GM19351 (cell line): ENCODE measurements around the gene LCOR.

Experiments used
- ATAC-seq: cut with Tn5 transposase; IDR thresholded peaks from one replicate; pipeline ENCODE4 v1.9.1; 2021; ENCODE audit warnings: mild to moderate bottlenecking, moderate library complexity; ENCODE audit not compliant: unreplicated experiment

LCOR gene

DNA sequence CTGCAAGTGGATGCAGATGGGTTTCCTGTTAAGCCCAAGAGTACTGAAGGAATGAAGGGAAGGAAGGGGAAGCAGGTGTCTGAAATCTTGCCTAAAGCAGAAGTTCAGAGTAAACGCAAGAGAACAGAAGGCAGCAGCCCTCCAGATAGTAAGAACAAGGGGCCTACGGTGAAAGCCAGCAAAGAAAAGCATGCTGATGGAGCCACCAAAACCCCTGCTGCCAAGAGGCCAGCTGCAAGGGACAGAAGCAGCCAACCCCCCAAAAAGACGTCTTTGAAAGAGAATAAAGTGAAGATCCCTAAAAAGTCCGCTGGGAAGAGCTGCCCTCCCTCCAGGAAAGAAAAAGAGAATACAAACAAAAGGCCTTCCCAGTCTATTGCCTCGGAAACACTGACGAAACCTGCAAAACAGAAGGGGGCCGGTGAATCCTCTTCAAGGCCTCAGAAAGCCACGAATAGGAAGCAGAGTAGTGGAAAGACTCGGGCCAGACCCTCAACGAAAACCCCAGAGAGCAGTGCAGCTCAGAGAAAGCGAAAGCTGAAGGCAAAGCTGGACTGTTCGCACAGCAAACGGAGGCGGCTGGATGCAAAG, 152.5 kb downstream of the LCOR start:
- no peak for ATAC-seq

DNA sequence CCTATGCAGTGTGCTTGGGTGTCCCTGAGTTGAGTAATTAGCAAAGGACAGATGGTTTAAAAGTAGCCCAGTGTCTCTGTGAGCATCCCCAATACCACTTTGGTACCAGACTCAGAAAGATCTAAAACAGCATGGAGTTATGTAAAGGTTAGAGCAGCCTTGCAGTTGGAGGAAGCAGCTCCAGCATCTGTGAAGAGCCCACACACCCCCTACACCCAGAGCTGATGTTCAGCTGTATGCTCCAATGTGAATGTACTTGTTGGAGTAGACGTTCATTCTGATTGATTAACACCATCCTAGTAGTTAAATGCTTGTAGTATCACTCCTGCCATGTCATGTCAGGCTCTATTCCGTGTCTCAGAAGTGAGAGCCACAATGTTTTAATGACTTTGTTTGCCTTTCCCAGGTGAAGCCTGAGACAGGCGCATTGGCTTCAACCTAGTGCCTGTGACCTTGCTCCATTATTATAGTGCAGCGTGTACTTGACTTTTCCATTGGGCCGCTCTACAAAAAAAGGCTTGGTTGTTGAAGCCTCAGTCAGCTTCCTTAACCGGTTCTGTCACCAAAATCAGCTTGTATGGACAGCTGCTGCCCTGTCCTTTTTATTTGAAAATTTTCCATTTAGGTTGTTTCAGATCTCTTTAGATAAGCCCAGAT, 154.2 kb downstream of the LCOR start:
- ATAC-seq: no peak

DNA sequence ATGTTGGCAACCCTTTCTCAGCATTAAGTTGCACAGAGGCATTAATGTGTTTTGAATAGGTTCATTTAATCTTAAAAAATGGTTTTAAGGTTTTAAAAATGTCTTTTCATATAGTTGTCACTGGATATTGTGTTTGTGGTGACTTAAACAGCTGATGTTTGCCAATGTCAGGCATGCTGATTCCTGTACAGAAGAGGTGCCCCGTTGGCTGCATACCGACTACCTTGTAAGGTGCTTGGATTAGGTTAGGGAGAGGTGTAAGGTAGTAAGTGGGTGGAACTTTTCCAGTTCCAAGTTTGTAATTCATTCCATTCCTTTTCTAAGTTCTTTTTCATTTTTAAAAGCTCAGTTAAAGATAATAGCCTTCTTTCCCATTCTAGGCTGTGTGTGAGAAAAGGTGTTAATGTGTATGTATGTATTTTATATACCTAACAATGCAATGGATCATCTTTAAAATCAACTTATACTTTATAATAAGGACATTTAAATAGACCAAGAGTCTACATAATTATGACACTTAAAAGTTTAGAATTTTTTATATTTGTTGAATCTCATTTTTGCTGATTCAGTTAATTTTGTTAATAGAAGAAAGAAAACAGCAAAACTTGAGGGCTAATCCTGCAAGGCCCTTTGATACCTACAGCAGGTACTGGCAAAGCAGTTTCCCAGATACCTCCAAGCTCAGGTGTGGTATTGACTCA, 155.2 kb downstream of the LCOR start:
- no peak for ATAC-seq

DNA sequence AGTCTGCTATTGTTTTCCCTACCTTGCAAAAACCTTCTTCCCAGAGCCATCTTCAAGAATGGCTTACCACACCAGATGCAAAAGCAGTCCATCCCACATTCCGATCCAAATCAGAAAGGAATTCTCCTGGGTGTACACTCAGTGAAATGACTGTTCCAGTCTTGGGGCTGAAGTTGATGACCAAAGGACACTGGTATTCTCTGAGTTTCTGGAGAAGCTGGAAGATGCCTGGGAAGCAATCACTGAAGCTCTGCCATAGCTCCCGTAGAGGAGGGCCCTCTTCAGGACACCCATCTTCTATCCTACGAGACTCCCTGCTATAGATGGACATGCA, 155.7 kb downstream of the LCOR start:
- no peak for ATAC-seq

DNA sequence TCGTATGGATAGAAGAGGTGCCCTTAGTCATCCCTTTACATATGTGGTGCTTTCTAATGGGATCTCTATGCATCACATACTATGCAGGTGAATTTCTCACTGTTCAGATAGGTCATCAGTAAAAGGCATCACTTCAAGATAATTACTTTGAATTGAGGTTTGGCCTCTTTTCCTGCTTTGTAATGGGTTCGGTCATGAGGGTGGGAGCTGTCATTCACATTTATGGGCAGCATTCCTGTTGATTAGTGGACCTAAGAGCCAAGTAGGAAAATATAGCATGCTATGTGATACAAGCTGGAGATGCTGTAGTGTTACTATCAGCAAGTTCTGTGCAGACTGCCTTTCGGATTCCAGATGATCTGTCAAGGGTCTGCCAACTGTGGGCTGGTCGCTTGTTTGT, 156.3 kb downstream of the LCOR start:
- ATAC-seq: no peak

DNA sequence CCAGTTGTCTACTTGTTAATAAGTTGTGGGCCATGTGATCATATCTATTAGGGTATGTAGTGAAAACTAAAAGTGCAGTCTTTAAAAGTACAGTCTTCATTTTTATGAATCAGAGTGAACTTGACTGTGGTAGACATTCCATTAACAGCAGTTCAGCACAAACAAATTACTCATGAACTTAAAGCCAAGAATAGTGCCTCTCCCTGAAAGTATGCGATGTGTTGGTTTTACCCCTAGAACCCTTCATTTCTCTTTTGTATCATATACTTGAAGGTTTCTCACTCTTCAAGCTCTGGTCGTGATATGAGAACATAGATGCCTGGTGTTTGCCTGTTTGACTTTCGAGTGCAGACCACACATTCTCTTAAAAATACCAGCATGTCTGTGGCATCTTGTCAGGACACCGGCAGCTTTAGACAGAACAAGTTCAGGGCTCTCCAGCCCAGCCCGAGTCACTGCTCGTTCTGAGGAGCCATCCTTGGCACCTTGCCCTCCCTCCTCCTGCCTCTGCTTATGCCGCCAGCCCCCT, 159.3 kb downstream of the LCOR start:
- ATAC-seq: peak; percentile 40

DNA sequence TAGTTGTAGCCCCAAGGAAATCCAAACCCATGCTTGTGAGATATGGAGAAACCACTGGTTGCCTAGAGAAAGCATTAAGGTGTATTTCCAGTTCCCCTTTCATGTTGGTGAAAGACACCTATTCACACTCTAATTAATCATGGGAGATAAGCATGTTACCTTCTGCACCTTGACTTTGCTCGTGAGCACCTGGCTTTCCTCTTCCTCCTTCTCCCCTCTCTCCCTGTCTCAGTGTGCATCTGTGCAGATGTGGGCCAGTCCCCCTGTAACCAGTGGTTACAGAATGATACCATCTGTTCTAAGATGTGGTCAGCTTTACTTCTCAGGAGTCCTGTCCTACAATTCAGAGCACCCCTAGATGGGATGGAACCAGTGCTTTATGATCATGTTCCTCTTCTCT, 160.6 kb downstream of the LCOR start:
- peak; percentile 77 for ATAC-seq

DNA sequence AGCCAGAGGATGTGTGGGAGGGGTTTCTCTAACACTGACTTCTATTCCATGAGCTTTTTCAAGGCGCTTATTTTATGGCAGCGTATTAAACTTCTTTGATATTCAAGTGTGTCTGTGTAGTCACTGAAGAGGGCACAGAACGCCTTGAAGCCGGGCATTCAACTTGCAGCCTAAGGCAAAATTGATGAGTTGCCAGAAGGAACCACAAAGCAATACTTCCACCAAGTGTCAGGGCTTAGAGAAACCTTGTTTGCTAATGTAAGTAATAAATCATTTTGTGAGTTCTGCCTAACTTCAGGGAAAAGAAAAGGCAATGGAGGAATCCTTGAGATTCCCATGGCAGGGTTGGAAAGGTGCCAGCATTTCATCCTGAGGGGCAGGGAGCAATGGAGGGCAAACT, 163.8 kb downstream of the LCOR start:
- no peak for ATAC-seq

DNA sequence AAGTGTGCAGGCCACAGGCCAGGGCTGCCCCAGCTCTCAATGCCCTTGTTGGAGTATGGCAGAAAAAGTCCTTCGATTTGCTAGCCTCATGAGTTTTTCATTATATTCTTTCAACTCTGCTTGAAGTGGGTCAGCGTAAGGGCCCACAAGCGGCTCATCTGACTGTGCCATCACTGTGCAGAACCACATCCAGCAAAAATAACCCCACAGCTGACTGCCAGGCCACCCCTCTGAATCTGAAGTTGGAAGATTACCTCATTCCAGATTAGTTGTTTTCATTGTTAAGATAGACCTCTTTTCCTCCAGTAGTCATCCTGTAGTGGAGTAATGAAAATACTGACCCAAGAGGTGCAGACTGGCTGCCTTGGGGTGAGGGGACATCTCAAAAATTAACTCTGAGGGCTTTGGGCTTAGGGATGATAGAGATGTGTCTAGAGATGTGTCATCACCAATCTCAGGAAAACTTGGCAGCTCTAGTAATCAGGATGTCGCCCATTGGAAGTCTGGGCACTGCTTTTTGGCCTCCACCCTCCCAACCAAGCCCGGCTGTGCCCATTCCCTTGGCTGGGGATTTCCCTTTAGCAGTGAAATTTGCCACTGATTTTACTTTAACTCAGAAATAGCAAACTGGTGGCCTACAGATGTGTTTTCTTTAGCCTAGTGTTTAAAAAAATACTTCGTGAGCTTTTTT, 164.3 kb downstream of the LCOR start:
- ATAC-seq: no peak

DNA sequence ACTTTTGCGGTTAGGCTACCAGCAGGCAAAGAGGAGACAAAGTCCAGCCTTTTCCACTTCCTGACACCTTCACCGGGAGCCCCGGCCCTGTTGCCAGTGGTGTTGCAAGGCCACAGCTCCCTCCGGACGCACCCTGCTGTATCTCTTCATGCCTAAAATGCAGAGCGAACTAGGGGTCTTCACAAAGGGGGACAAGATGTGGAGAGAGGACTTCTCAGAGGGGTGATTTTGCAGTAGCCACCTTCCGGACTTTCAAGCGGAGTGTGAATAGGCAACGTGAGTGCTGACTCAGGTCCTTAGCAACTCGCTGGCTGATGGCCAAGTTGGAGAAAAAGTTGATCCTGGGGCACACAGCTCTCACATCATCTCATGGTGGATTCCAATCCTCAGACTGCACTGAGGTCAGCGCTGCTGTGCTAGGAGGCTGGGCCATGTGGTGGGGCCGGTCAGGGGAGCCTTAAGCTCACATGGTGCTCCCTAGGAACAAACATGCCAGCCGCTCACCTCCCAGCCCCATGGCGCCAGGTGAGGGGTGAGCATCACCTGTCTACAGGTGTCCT, 166.3 kb downstream of the LCOR start:
- no peak for ATAC-seq

DNA sequence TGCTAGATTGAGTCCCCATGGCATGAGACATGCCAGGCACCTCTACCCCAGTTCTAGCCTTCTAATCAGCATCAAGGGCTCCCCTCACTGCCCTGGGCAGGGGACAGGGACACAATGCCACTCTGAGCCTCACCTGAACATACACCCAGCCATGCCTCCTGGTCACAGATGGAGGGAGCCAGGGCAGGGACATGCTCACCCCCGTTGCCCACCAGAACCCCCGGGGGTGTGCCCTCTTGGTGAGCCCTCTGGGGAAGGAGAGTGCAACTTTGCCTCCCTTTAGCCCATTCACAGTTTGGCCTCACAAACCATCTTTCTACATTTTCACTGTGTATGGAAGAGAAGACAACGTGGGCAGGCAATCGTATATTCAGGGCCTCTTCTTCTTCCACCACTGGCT, 167.2 kb downstream of the LCOR start:
- ATAC-seq: no peak

DNA sequence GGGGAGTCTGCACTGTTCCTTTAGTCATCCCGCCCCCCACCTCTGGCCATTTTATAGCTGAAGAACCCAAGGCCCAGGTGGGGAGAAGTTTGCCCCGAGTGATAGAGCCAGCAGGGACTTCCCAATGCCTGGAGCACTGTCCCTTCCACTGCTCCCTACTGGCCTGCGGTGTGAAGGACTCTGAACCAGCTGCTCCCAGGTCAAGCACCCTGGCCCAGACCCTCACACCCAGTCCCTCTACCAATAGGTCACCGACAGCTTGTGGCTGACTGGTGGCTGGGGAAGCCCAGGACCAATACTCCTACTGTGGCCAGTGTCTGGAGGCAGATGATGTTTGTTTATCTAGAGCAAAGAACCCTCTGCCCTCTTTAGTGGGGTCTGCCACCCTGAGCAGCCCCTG, 167.9 kb downstream of the LCOR start:
- no peak for ATAC-seq

DNA sequence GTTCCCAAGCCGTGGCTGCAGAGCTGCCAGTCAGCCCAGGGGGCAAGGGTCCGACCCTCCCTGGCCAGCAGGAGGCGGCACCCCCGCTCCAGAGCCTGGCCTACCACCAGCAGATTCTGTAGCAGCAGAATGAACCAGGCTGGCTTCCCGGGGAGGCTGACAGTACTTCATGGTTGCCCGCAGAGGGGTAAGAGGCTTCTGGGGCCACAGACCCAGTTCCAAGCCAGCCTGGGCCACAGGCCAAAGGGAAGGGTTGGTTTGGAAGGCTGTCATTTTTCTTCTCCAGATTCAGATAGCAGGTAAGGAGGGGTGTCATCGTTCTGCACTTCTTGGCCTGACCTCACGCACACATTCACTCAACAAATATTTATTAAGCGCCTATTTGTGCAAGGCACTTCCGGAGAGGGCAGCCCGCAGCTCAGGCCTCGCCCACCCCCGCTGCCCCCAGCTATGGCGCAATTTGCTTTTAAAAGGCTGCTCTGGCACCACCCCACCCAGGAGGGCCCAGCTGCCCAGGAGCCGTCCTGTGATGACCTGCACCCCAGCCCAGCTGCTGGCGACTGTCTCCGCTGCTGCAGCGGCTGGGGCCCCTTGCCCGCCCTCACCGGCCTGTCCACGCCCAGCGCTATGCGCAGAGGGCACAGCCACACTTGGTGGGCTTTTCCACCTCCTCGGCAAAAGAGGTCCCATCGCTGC, 168.5 kb downstream of the LCOR start:
- no peak for ATAC-seq

DNA sequence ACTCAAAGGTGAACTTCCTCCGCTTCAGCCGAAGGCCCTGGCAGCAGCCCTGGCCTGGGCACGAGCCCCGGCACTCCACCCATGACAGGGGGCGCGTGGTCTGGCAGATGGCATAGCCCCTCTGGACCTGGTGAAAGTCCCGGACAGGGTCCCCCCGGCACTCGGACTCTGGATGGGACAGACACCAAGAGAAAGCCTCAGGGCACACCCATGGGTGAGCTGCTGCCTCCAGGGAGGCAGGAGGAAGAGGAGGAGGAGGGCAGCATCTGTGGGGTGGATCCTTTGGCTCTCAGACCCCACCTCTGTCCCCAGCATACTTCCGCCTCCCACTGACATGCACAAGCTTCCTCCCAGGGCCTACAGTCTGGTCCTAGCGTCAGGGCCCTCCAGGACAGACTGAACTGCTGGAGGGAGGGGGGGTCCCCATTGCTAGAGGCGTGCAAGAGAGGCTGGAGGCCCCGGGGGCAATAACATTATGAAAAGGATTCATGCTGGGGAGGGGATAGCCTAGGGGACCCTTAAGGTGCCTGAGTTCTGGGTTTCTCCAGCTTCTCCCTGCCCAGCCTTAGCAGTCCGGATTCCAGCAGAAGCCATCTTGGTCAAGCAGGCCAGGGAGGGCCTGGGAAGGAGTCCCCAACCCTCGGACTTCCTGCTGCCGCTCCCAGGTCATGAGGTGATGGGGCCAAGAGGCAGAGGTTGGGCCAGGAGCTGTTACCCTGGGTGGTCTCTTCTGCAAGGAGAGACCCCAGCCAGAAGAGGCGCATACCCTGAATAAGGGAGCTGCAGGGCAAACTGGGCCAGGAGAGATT, 169.3 kb downstream of the LCOR start:
- no peak for ATAC-seq

DNA sequence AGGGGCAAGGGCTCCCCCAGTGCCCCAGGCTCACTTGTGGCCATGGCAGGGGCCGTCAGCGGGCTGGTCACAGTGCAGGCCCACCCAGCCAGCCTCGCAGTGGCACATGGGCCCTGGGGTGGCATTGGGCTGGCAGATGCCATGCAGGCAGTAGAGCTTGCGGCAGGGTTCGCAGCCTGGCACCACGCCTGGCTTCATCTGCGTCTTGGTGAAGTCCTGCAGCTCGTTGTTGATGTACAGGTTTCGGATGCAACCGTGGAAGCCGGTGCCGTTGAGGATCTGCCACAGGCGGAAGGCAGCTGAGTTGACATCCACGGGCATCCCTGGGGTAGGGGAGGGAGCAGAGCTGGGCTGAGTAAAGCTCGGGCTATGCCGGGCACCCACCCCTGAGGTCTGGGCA, 170.6 kb downstream of the LCOR start:
- ATAC-seq: no peak

DNA sequence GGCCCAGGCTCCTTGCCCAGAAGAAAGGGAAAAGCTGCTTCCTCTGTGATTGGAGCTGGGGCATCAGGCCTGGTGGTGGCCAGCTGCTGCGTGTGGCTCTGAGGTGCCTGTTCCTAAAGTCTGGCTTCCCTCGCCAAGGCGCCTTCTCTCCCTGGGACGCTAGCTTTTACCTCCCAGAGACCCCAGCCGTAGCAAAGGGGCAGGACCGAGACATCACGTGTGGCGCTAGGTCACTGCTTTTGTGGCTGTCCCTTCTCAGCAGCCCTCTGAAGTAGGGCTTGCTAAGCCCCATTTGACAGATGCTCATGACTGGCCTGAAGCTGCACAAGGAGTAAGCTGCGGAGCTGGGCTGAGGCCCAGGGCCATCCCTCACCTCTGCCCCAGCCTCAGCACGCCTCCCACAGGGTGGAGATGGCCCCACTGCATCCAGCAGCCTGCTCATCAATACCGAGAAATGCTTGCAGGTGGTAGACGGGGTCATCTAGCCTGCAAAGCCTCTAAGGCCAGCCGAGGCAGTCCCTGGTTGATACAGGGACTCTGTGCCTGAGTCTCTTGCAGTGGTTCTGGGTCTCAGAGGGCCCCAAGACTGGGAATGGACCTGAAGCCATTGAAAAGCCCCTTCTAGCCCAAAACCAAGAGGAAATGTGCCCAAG, 171.2 kb downstream of the LCOR start:
- no peak for ATAC-seq

DNA sequence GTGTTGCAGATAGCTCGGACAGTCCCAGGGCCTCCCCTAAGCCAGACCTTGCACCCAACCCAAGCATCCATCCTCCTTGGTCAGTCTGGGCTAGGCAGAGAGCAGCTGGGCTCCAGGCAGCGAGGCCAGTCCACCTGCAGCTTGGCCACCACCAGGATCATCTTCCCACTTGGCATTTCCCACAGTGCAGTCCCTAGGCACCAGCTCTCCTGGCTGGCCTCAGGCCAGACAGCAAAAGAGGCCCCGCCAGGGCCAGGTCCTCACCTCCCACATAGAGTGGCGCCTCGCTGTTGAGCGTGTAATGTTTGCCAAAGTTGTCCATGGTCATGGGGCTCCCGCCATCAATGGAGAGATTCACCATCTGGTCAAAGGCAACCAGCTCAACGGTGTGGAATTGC, 171.7 kb downstream of the LCOR start:
- no peak for ATAC-seq

DNA sequence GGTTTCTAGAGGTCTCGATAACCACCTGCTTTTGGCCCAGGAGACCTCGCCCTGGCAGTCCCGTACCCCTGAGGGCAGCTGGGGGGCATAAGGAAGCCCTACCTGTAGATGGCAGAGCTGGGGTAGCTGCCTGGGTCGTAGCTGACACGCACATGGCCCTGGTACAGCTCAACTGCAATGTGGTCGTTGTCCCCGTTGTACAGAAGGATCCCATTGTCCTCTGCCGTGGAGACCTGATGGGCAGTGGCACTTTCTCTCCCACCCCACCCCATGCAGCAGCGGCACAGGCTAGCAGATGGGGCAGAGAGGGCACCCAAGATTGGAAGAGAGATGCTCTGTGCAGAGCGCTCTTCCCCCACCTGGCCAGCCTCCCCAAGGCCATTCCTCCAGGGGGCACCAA, 172.5 kb downstream of the LCOR start:
- ATAC-seq: no peak

DNA sequence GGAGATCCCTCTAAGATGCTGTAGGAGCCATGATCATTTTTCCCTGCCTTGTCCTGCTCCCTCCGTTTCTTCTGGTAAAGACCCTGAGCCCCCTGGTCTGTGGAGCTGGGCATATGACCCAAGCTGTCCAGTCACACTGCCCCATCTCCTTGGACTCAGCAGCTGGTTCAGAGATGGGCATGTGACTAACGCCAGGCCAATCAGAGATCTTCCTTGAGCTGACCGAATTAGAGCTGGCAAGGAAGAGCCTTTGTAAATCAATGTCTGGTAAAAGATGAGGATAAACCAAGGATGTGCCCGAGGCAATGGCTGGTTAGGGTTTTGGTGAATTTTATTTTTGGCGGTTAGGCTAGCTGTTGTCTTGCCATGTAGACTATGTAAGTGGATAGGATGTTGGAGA, 173.3 kb downstream of the LCOR start:
- no peak for ATAC-seq

DNA sequence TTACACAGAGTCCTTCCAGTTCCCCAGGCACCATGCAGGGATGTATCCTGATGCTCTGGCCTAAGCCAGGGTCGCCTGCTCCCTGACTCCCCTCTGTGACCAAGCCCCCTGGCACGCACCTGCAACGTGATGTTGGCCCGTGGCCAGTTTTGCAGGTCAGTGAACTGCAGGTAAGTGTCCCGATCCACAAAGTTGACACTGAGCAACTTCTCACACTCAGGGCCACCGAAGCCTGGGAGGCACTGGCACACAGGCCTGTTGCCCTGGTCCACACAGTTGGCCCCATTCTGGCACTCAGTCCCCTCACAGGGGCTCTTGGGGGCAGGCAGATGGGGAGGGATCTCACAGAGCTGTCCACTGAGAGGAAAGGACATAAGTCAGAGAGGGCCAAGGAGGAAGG, 174.3 kb downstream of the LCOR start:
- no peak for ATAC-seq
